ENCODE data around the gene SUPV3L1.

Gene SUPV3L1

DNA sequence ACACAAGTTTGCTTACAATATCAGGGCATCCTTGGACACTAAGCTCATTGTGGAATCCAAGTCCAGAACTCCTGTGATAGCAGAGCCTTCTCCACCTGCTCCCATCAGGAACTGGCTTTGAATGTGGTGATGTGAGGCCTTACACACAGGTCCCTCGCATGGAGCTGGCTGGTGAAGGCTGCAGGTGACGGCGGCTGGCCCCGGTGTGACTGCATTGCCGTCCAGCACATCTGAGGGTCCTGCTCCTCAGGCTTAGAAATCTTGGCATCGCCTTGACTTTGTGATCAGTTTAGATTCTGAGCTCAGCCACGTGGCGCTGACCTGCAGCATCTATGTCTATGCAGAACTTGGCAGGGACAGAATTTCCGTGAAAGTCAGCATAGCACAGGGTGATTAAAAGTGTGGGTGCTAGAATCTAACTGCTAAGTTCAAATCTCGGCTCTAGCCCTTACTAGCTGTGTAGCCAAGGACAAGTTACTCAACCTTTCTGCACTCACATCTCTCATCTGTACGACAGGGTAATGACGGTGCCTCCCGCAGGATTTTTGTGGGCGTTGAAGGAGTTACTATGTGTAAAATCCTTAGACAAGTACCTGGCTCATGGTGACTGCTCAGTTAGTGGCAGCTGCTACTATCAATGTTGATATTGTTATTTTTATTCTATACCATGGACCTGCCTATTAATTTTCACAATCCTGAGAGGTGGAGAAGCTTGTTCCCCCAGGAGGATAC, 66.7 kb downstream of the SUPV3L1 start:
- TF ChIP-seq TAF1 (IDR thresholded peaks at IDR 0.05; ENCODE audit: low read depth) (no peak), CEBPB (IDR thresholded peaks at IDR 0.05) (no peak), FOXM1 (IDR thresholded peaks at IDR 0.05; ENCODE audit: borderline replicate concordance, low read depth) (no peak), YY1 (IDR thresholded peaks at IDR 0.05; ENCODE audit: low read depth) (no peak), TEAD4 (IDR thresholded peaks at IDR 0.05) (no peak), RAD21 (IDR thresholded peaks at IDR 0.05; ENCODE audit: low read depth) (no peak), TCF12 (IDR thresholded peaks at IDR 0.05; ENCODE audit: low read depth) (no peak), EGR1 (IDR thresholded peaks at IDR 0.05) (no peak), NFIC (IDR thresholded peaks at IDR 0.05) (no peak), ZBTB7A (IDR thresholded peaks at IDR 0.05; ENCODE audit: low read depth) (no peak), EP300 (IDR thresholded peaks at IDR 0.05; ENCODE audit: borderline replicate concordance) (no peak), CREB1 (IDR thresholded peaks at IDR 0.05; ENCODE audit: low read depth) (no peak)
- TF ChIP-seq, protein P1, sequence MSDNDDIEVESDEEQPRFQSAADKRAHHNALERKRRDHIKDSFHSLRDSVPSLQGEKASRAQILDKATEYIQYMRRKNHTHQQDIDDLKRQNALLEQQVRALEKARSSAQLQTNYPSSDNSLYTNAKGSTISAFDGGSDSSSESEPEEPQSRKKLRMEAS (IDR thresholded peaks at IDR 0.05) = no peak
- TF ChIP-seq, protein P2, sequence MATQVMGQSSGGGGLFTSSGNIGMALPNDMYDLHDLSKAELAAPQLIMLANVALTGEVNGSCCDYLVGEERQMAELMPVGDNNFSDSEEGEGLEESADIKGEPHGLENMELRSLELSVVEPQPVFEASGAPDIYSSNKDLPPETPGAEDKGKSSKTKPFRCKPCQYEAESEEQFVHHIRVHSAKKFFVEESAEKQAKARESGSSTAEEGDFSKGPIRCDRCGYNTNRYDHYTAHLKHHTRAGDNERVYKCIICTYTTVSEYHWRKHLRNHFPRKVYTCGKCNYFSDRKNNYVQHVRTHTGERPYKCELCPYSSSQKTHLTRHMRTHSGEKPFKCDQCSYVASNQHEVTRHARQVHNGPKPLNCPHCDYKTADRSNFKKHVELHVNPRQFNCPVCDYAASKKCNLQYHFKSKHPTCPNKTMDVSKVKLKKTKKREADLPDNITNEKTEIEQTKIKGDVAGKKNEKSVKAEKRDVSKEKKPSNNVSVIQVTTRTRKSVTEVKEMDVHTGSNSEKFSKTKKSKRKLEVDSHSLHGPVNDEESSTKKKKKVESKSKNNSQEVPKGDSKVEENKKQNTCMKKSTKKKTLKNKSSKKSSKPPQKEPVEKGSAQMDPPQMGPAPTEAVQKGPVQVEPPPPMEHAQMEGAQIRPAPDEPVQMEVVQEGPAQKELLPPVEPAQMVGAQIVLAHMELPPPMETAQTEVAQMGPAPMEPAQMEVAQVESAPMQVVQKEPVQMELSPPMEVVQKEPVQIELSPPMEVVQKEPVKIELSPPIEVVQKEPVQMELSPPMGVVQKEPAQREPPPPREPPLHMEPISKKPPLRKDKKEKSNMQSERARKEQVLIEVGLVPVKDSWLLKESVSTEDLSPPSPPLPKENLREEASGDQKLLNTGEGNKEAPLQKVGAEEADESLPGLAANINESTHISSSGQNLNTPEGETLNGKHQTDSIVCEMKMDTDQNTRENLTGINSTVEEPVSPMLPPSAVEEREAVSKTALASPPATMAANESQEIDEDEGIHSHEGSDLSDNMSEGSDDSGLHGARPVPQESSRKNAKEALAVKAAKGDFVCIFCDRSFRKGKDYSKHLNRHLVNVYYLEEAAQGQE (IDR thresholded peaks at IDR 0.05; ENCODE audit: low read depth) = no peak
- TF ChIP-seq, protein P3, sequence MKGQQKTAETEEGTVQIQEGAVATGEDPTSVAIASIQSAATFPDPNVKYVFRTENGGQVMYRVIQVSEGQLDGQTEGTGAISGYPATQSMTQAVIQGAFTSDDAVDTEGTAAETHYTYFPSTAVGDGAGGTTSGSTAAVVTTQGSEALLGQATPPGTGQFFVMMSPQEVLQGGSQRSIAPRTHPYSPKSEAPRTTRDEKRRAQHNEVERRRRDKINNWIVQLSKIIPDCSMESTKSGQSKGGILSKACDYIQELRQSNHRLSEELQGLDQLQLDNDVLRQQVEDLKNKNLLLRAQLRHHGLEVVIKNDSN (IDR thresholded peaks at IDR 0.05) = no peak

DNA sequence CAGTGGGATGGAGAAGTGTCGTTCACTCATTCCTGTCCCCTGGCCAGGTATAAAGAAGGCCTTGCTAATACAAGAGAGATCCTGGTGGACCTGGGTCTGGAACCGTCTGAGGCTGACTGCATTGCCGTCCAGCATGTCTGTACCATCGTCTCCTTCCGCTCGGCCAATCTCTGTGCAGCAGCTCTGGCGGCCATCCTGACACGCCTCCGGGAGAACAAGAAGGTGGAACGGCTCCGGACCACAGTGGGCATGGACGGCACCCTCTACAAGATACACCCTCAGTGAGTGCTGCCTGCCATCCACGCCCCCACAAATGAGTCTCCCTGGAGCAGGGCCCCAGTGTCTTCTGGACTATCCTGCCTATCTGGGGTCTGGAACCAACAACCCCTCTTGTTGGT, 67.3 kb downstream of the SUPV3L1 start:
- TF ChIP-seq, protein P3 (IDR thresholded peaks at IDR 0.05) = no peak
- no peak for TF ChIP-seq EGR1 (IDR thresholded peaks at IDR 0.05)
- no peak for TF ChIP-seq ZBTB7A (IDR thresholded peaks at IDR 0.05; ENCODE audit: low read depth)
- no peak for TF ChIP-seq YY1 (IDR thresholded peaks at IDR 0.05; ENCODE audit: low read depth)
- no peak for TF ChIP-seq FOXM1 (IDR thresholded peaks at IDR 0.05; ENCODE audit: borderline replicate concordance, low read depth)
- no peak for TF ChIP-seq CREB1 (IDR thresholded peaks at IDR 0.05; ENCODE audit: low read depth)
- no peak for TF ChIP-seq EP300 (IDR thresholded peaks at IDR 0.05; ENCODE audit: borderline replicate concordance)
- no peak for TF ChIP-seq TCF12 (IDR thresholded peaks at IDR 0.05; ENCODE audit: low read depth)
- TF ChIP-seq, protein P2 (IDR thresholded peaks at IDR 0.05; ENCODE audit: low read depth) = no peak
- TF ChIP-seq CEBPB (IDR thresholded peaks at IDR 0.05) = no peak
- TF ChIP-seq RAD21 (IDR thresholded peaks at IDR 0.05; ENCODE audit: low read depth) = no peak
- TF ChIP-seq, protein P1 (IDR thresholded peaks at IDR 0.05) = no peak
- TF ChIP-seq TEAD4 (IDR thresholded peaks at IDR 0.05) = no peak

DNA sequence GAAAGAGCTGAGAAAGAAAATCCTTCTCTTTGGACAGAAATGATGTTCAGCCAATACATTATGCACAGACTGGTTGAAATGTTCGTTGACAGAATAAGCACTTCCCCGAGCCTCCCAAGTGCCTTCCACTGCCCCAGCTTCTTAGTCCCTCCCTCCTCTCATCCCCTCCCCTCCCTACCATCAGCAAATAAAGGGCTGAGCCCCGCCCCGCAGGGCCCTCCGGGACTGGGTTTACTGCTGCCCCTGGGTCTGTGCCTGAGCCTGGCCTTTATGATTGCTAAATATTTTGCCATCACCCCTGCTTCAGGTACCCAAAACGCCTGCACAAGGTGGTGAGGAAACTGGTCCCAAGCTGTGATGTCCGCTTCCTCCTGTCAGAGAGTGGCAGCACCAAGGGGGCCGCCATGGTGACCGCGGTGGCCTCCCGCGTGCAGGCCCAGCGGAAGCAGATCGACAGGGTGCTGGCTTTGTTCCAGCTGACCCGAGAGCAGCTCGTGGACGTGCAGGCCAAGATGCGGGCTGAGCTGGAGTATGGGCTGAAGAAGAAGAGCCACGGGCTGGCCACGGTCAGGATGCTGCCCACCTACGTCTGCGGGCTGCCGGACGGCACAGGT, 68.2 kb downstream of the SUPV3L1 start:
- TF ChIP-seq RAD21 (IDR thresholded peaks at IDR 0.05; ENCODE audit: low read depth) (no peak), EP300 (IDR thresholded peaks at IDR 0.05; ENCODE audit: borderline replicate concordance) (no peak), CREB1 (IDR thresholded peaks at IDR 0.05; ENCODE audit: low read depth) (no peak), FOXM1 (IDR thresholded peaks at IDR 0.05; ENCODE audit: borderline replicate concordance, low read depth) (no peak), TEAD4 (IDR thresholded peaks at IDR 0.05) (no peak), NFIC (IDR thresholded peaks at IDR 0.05) (no peak), CEBPB (IDR thresholded peaks at IDR 0.05) (no peak), TCF12 (IDR thresholded peaks at IDR 0.05; ENCODE audit: low read depth) (no peak), TAF1 (IDR thresholded peaks at IDR 0.05; ENCODE audit: low read depth) (no peak), YY1 (IDR thresholded peaks at IDR 0.05; ENCODE audit: low read depth) (no peak), ZBTB7A (IDR thresholded peaks at IDR 0.05; ENCODE audit: low read depth) (no peak), EGR1 (IDR thresholded peaks at IDR 0.05) (no peak)
- TF ChIP-seq, protein P1 (IDR thresholded peaks at IDR 0.05) = no peak
- TF ChIP-seq, protein P2 (IDR thresholded peaks at IDR 0.05; ENCODE audit: low read depth) = no peak
- TF ChIP-seq, protein P3 (IDR thresholded peaks at IDR 0.05) = no peak

Data from Ishikawa (cell line).